Smooth muscle cell (in vitro differentiated cells): Measurements from ENCODE around the gene RAMP3. TPM values are rescaled to one million over a fixed set of nuclear protein-coding genes. Genes with fewer than 3 reads are reported as not detected.
"Not testable (repeated sequence)": the region's sequence is repeated elsewhere in the genome, so short reads cannot be mapped to it uniquely, and the experiment has no call there.

Experiments
- DNase-seq: peaks from one replicate; lab custom pipeline; 2025; ENCODE audit not compliant: unreplicated experiment; lab: John Stamatoyannopoulos, UW
- H2AFZ ChIP-seq: fragments of 200-600 bp; sonication (generic); 2 replicates; pipeline ENCODE4 v1.6.0; 2016; ENCODE audit warnings: antibody characterized with exemption, low read depth, mild to moderate bottlenecking
- H3F3A ChIP-seq: fragments of 200-600 bp; sonication (generic); 2 replicates; pipeline ENCODE4 v1.6.0; 2017; ENCODE audit warnings: antibody characterized with exemption, low read depth
- H3K27ac ChIP-seq: fragments of 200-600 bp; sonication (generic); 2 replicates; pipeline ENCODE4 v1.5.1; 2016; ENCODE audit warnings: low read depth, mild to moderate bottlenecking
- H3K27me3 ChIP-seq: fragments of 200-600 bp; sonication (generic); 2 replicates; pipeline ENCODE4 v1.6.1; 2016; ENCODE audit warnings: low read depth, mild to moderate bottlenecking
- H3K36me3 ChIP-seq: fragments of 200-600 bp; sonication (generic); 2 replicates; pipeline ENCODE4 v1.5.1; 2016; ENCODE audit warnings: low read depth
- H3K4me1 ChIP-seq: fragments of 200-600 bp; sonication (generic); 2 replicates; pipeline ENCODE4 v1.5.1; 2016; ENCODE audit warnings: low read depth
- H3K4me2 ChIP-seq: fragments of 200-600 bp; sonication (generic); 2 replicates; pipeline ENCODE4 v1.6.0; 2016; ENCODE audit warnings: mild to moderate bottlenecking
- H3K4me3 ChIP-seq: fragments of 200-600 bp; sonication (generic); 2 replicates; pipeline ENCODE4 v1.5.1; 2016; ENCODE audit warnings: mild to moderate bottlenecking
- H3K79me2 ChIP-seq: fragments of 200-600 bp; sonication (generic); 2 replicates; pipeline ENCODE4 v1.6.0; 2016; ENCODE audit warnings: low read depth, mild to moderate bottlenecking
- H3K9ac ChIP-seq: fragments of 200-600 bp; sonication (generic); 2 replicates; pipeline ENCODE4 v1.6.0; 2016; ENCODE audit warnings: low read depth
- H3K9me3 ChIP-seq: fragments of 200-600 bp; sonication (generic); replicated peaks from 2 replicates; pipeline ENCODE4 v1.5.1; 2016; ENCODE audit warnings: low read depth
- H4K20me1 ChIP-seq: fragments of 200-600 bp; sonication (generic); 2 replicates; pipeline ENCODE4 v1.6.0; 2016; ENCODE audit warnings: low read depth
- WGBS: methylation state at CpG from one replicate; pipeline ENCODE4 v1.1.7; 2016; ENCODE audit warnings: low lambda C conversion rate; 5-methylcytosine and 5-hydroxymethylcytosine counted together
- polyA plus RNA-seq: library from polyadenylated mRNA; unstranded; fragments of >200 nt; fragmentation: Nextera tagmentation; extraction: Ambion mirVana; gene quantifications from 2 replicates; pipeline ENCODE4 v1.2.1, GENCODE V29; 2016
- total RNA-seq: library from RNA; depleted of rRNA; stranded (reverse); fragments of >200 nt; gene quantifications from 2 replicates; pipeline ENCODE4 v1.2.3, GENCODE V29; 2014
- TF ChIP-seq, protein P1 (sequence below): fragments of 200-600 bp; sonication (generic); IDR thresholded peaks from 2 replicates; pipeline ENCODE4 v1.5.1; 2017; ENCODE audit warnings: borderline replicate concordance, mild to moderate bottlenecking, antibody characterized with exemption; ENCODE audit not compliant: insufficient read depth, poor library complexity, severe bottlenecking

RAMP3 gene
- total and polyA plus RNA-seq, 2 experiments from 2014 or later = not detected

- Histone ChIP-seq H3F3A (peaks cover 5% of the 10 kb centered on the region), H3K4me2 (peak overlapping the region; percentile 84), H3K4me3 (peak overlapping the region; percentile 74), H3K9me3 (no peaks in the 10 kb centered on the region), H3K9ac (no peak overlapping the region), H3K27ac (no peak overlapping the region), H3K27me3 (peaks cover 33% of the 10 kb centered on the region), H3K36me3 (no peaks in the 10 kb centered on the region), H3K4me1 (peaks cover 9% of the 10 kb centered on the region), H4K20me1 (no peaks in the 10 kb centered on the region), H3K79me2 (peaks cover 27% of the 10 kb centered on the region), H2AFZ (no peak overlapping the region)
- TF ChIP-seq, protein P1, sequence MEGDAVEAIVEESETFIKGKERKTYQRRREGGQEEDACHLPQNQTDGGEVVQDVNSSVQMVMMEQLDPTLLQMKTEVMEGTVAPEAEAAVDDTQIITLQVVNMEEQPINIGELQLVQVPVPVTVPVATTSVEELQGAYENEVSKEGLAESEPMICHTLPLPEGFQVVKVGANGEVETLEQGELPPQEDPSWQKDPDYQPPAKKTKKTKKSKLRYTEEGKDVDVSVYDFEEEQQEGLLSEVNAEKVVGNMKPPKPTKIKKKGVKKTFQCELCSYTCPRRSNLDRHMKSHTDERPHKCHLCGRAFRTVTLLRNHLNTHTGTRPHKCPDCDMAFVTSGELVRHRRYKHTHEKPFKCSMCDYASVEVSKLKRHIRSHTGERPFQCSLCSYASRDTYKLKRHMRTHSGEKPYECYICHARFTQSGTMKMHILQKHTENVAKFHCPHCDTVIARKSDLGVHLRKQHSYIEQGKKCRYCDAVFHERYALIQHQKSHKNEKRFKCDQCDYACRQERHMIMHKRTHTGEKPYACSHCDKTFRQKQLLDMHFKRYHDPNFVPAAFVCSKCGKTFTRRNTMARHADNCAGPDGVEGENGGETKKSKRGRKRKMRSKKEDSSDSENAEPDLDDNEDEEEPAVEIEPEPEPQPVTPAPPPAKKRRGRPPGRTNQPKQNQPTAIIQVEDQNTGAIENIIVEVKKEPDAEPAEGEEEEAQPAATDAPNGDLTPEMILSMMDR = no peak
- WGBS = 96% methylated on average over 1 of the region's 1 CpG
- no peak for DNase-seq
Observed at GRCh38 chr7:45112648-45113047, 44.9 kb upstream of the RAMP3 start.

DNA sequence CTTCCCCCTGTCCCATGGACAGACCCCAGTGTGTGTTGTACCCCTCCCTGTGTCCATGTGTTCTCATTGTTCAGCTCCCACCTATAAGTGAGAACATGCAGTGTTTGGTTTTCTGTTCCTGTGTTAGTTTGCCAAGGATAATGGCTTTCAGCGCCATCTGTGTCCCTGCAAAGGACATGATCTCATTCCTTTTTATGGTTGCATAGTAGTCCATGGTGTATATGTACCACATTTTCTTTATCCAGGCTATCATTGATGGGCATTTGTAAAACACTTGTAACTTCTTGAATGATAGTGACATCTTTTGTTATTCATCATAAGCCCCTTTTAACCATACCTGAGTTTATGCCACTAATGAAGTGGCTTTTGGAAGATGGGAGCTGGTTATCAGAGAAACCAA is 43.3 kb upstream of the RAMP3 start:
- H3K9ac ChIP-seq, H3K36me3 ChIP-seq, DNase-seq, H4K20me1 ChIP-seq, H3F3A ChIP-seq, H3K4me2 ChIP-seq, H3K27ac ChIP-seq, H3K4me1 ChIP-seq, H2AFZ ChIP-seq, H3K9me3 ChIP-seq, H3K4me3 ChIP-seq: not testable (repeated sequence)
- Histone ChIP-seq H3K79me2 (peaks cover 20% of the 10 kb centered on the region), H3K27me3 (peaks cover 33% of the 10 kb centered on the region)
- 84% methylated on average over 1 of the region's 1 CpG for WGBS

GRCh38 chr7:45114926-45115325 is 42.7 kb upstream of the RAMP3 start:
- TF ChIP-seq, protein P1 = no peak
- H3K36me3 ChIP-seq = no peaks in the 10 kb centered on the region

DNA sequence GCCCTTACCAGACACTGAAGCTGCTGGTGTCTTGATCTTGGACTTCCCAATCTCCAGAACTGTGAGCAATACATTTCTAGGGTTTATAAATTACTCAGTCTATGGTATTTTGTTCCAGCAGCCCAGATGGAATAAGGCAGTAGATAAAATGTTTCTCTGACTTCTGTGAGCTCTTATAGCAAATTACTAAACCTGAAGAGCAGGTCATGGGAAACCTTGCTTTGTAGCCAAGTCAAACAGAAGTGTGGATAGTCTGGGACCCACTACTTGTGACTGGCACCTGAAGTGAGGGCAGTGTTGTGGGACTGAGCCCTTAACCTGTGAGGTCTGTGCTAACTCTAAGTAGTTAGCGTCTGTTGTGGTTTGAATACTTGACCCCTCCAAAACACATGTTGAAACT is 41.5 kb upstream of the RAMP3 start:
- Histone ChIP-seq H3F3A (peaks cover 5% of the 10 kb centered on the region), H3K4me1 (no peaks in the 10 kb centered on the region), H3K79me2 (peaks cover 2% of the 10 kb centered on the region), H3K27me3 (peaks cover 33% of the 10 kb centered on the region), H3K4me2 (no peak overlapping the region), H3K36me3 (no peaks in the 10 kb centered on the region), H3K4me3 (no peak overlapping the region), H3K27ac (no peak overlapping the region), H4K20me1 (no peaks in the 10 kb centered on the region), H3K9ac (no peak overlapping the region), H3K9me3 (no peaks in the 10 kb centered on the region), H2AFZ (no peak overlapping the region)
- 83% methylated on average over 1 of the region's 1 CpG for WGBS
- TF ChIP-seq, protein P1 = no peak
- DNase-seq = no peak

More at GRCh38 chr7:45114926-45115325, 42.7 kb upstream of the RAMP3 start:
- Histone ChIP-seq H2AFZ (no peak overlapping the region), H3K4me2 (no peak overlapping the region), H3K9ac (no peak overlapping the region), H3K27ac (no peak overlapping the region), H3K9me3 (no peaks in the 10 kb centered on the region), H3K27me3 (peaks cover 33% of the 10 kb centered on the region), H3K4me3 (no peak overlapping the region), H3K79me2 (peaks cover 13% of the 10 kb centered on the region), H4K20me1 (no peaks in the 10 kb centered on the region), H3F3A (peaks cover 5% of the 10 kb centered on the region), H3K4me1 (peaks cover 9% of the 10 kb centered on the region)
- DNase-seq = no peak
